GM19328 (cell line): ENCODE data around the gene NPIPB6.

Experiments used
- ATAC-seq: cut with Tn5 transposase; IDR thresholded peaks from one replicate; pipeline ENCODE4 v1.9.1; 2021; ENCODE audit warnings: mild to moderate bottlenecking, moderate library complexity; ENCODE audit not compliant: unreplicated experiment

The NPIPB6 gene

DNA sequence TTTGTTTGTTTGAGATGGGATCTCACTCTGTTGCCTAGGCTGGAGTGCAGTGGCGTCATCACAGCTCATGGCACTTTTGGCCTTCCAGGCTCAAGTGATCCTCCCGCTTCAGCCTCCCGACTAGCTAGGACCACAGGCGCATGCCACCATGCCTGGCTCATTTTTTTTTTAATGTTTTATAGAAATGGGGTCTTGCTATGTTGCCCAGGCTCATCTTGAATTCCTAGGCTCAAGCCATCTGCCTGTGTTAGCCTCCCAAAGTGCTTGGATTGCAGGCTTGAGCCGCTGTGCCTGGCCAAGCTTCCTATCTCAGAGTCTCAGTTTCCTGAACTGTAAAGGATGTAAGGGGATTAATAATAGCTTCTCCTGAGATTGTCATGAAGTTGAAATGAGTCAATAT is 63.0 kb downstream of the NPIPB6 start:
- ATAC-seq, result no peak

DNA sequence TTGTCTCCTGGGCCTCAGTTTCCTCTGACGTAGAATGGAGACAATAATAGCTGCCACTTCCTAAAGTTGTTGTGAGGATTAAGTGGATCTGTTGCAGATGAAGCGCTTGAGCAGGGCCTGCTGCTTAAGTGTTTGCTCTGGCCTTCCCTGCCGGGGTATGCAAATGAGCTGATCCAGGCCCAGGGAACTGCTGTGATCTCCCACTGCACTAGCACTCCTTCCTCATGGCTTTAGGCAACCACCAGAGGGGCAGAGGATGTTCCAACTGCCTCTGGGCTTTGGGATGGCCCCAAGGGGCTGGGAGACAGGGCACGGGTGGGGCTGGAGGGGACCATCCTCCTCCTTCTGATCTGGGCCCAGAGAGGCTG is 64.8 kb downstream of the NPIPB6 start:
- no peak for ATAC-seq

DNA sequence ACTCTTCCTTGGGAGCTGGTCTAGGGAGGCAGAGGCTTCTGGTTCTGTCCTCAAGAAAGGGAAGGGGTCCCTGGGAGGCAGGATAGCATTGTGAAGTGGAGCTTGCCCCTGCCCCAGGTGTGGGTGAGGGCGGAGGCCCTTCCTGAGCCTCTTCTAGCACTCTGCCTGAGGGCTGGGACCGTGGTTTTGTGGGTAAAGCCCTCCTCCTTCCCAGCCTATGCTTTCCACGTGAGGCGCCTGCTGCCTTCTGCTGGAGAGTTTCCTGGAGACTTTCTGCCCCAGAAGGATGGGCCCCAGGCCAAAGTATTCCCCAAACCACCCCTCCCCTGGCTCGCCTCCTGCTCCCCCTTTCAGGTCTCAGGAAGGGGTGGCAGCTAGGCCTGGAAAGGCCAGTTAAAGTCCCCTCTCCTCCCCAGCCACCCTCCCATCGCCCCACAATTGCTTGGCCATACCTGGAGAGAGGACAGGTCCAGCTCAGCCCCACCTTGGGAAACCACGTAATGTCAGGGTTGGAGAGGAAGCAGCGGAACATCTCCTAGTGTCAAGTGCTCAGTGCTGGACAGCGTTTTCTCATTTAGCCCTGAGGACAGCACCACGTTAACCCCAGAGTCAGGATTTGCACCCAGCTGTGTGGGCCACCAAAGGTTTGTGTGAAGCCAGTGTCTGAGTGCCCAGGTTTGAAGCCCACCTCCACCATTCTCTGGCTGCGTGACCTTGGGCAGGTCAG is 65.4 kb downstream of the NPIPB6 start:
- no peak for ATAC-seq

DNA sequence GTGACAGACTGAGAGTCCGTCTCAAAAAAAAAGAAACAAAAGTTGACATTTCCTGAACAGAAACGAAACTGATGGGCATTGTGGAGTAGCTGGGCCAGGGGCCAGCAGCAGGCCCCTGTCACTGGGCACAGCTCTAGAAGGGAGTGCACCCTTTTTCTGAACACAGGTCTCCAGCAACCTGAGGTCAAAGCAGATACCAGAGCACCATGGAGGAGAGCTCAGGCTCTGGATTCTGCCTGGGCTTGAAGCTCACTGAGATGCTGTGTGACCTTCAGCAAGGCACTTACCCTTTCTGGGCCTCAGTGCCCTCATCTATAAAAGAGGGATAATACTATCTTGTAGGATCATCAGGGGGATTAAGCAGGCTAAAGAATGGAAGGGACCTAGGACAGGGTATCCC is 66.0 kb downstream of the NPIPB6 start:
- no peak for ATAC-seq

DNA sequence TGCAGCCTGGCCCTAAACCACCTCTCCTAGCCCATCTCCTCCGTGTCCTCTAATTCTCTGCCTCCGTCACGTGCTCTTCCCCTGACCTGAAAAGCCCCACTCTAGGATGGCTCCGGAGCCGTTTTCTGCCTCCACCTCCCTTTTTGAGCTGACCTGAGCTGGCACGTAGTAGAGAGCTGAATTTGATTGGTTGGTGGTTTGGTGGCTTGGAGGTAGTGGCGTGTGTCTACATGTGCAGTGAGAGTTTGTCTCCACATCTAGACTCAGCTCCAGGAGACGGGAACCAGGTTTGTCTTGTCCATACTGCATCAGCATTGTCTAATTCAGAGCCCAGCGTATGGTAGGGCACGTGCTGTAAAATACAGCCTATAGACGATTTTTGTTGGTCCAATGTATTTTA is 68.0 kb downstream of the NPIPB6 start:
- no peak for ATAC-seq

DNA sequence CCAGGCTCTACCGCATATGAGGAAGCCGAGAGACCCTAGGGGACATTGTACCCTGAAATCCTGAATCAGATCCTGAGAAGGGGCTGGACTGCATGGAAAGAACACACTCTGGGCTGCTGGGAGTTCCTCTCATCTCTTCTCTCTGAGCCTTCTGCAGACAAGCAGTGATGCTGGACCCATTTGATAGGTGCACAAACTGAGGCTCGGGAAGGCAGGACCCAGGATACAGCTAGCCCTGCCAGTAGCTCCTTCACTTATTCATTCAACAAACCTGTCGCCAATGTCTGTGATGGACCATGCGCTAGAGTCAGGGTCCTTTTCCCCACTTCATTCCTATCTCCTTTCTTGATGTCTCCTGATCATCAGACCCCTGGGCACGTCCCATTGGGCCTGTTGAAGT is 69.1 kb downstream of the NPIPB6 start:
- ATAC-seq, result no peak

DNA sequence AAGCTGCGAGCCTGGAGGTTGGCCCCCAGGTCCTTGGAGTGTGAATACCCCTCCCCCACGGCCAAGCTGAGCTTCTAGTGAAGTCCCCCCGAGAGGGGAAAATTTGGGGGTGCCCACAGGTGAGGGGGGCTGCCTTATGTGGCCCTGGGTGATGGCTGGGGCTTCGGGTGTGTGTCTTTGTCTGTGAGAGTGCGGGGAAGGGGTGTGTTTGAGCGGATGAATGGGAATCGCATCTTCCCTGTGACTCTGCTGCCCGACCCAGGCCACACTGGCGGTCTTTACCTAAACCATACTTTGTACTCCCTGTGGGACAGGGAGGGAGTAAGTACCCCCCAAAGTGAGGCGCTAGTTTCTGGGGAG is 69.7 kb downstream of the NPIPB6 start:
- ATAC-seq, result no peak

DNA sequence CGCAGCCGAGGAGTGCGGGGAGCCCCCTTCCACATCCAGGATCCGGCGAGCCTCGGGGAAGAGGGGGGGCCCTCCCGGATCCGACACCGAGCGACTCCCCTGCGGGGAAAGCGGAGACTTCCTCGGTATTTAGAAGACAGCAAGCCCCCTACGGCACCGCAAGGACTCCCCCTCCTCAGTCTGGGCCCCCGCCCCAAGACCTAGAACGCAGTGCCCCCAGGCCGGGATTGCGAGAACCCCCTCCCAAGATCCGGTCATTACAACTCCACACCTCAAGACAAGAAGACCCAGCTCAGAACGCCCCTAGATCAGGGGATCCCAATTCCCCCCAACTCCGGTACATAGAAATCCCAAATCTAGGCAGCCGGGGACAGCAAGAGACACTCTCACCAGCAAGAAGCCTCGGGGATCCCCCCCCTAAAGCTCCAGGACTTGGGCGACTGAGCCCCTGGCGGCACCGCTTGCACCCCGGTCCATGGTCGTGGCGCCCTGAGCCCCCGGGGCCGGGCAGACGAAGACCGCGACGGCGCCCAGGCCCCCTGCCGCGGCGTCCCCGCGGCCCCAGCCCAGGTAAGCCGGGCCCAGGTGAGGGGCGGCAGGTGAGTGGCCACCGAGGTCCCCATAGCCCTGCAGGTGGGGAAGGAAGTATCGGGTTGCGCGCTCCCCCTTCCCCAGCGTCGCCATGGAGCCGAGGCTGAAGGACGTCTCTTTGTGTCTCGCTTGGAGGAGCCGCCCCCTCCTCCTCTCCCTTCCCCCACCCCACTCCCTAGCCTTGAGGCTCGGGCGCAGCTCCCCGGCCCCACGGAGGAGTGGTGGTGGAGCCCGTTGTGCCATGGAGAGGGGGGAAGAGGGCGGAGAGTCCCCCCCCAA is 70.3 kb downstream of the NPIPB6 start:
- no peak for ATAC-seq
